ENCODE measurements around the gene NUDT2. TPM values are rescaled to one million over a fixed set of nuclear protein-coding genes. Genes with fewer than 3 reads are reported as not detected.

The NUDT2 gene
- total RNA-seq, 1 experiment from 2014 or later, result 45.6 TPM

GRCh38 chr9:34384368-34385165 lies 55.2 kb downstream of the NUDT2 start:
- no peak for DNase-seq (ENCODE audit: low read depth)

- DNase-seq (ENCODE audit: low read depth), result no peak
These were observed 56.3 kb downstream of the NUDT2 start for GRCh38 chr9:34385561-34386230.

GRCh38 chr9:34386656-34387055 lies 57.3 kb downstream of the NUDT2 start:
- no peak for DNase-seq (ENCODE audit: low read depth)

GRCh38 chr9:34387239-34387638 lies 57.9 kb downstream of the NUDT2 start:
- DNase-seq (ENCODE audit: low read depth), result no peak

- DNase-seq (ENCODE audit: low read depth), result no peak
These were observed 63.1 kb downstream of the NUDT2 start for GRCh38 chr9:34392511-34392910.

Other genes starting within 250 kb of the NUDT2 start
- gene DCAF12, start 202.9 kb upstream of the NUDT2 start, total RNA-seq (2014; rRNA removed; shearing (Covaris generic)), result 32.4 and 39.9 TPM in 2 replicates
- gene UBAP1, start 150.5 kb upstream of the NUDT2 start, total RNA-seq (2014; rRNA removed; shearing (Covaris generic)), result 33.2 and 40.4 TPM in 2 replicates
- 4.6 and 9.0 TPM in 2 replicates for gene KIF24, start 301 bp upstream of the NUDT2 start, total RNA-seq (2014; rRNA removed; shearing (Covaris generic))
- 1.5 and 3.6 TPM in 2 replicates for gene MYORG, start 47.3 kb downstream of the NUDT2 start, total RNA-seq (2014; rRNA removed; shearing (Covaris generic))
- 14.6 and 31.1 TPM in 2 replicates for gene FAM219A, start 129.0 kb downstream of the NUDT2 start, total RNA-seq (2014; rRNA removed; shearing (Covaris generic))
- gene DNAI1, start 129.2 kb downstream of the NUDT2 start, total RNA-seq (2014; rRNA removed; shearing (Covaris generic)), result not detected in 2 replicates
- 0.71 and 2.0 TPM in 2 replicates for gene ENHO, start 193.4 kb downstream of the NUDT2 start, total RNA-seq (2014; rRNA removed; shearing (Covaris generic))